T-helper 1 cell treated with Interleukin-12 subunit alpha and Interleukin-12 subunit beta and Interleukin-4 antibody, amounts not matched to agents 30 μg/mL and 1 μg/mL, for 36 hours (primary cell): Measurements from ENCODE around the gene LAMC2.

Experiments used
- H3K27ac Mint-ChIP-seq: one replicate; pipeline ENCODE4 v1.8.0; 2021; ENCODE audit warnings: mild to moderate bottlenecking, mixed read lengths
- H3K27me3 Mint-ChIP-seq: one replicate; pipeline ENCODE4 v1.8.0; 2021; ENCODE audit warnings: low read depth, mixed read lengths
- H3K36me3 Mint-ChIP-seq: one replicate; pipeline ENCODE4 v1.8.0; 2021; ENCODE audit warnings: low read depth, mixed read lengths
- H3K4me1 Mint-ChIP-seq: one replicate; pipeline ENCODE4 v1.8.0; 2021; ENCODE audit warnings: low read depth, mixed read lengths
- H3K4me3 Mint-ChIP-seq: one replicate; pipeline ENCODE4 v1.8.0; 2021; ENCODE audit warnings: mild to moderate bottlenecking, moderate library complexity, mixed read lengths
- H3K9me3 Mint-ChIP-seq: one replicate; pipeline ENCODE4 v1.8.0; 2021; ENCODE audit warnings: mixed read lengths

The LAMC2 gene

DNA sequence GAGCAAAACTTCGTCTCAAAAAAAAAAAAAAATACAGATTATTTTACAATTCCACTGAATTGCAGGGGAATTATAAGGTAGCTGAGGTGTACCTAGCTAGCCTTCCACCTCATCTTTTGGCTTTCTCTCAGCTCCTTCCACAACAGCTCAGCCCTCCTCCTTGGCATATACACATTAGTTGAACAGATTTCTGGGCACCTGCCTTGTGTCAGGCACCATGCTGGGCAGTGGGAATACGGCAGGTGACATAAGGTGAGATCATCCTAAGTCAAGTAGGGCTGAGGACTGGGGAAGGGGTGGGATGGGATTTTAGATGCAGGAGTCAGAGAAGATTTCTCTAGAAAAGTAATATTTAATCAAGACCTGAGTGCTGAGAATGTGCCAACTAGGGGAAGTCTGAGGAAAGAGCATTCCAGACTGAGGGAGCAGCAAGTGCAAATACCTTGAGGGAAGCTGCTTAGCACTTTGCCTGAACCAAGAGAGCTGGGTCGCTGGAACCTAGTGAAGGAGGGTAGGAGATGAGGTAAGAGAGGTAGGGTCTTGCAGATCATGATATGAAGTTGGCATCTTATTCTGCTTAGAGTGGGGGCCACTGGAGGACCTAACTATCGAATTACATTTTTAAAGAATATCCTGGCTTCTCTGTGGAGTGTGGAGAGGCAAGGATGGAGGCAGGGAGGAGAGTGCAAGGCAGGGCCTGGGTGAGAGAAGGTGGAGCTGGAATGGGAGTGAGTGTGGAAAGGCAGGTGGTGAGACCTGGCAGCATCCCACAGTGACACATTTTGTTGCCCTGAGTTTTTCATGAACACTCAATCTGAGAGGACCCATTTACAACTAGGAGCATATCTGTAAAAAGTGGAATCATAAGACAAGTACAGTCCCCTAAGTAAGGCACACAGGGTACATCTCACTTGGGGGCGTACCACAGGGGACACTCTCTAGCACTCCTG, 28.2 kb downstream of the LAMC2 start:
- no peak overlapping the region for H3K4me3 Mint-ChIP-seq

DNA sequence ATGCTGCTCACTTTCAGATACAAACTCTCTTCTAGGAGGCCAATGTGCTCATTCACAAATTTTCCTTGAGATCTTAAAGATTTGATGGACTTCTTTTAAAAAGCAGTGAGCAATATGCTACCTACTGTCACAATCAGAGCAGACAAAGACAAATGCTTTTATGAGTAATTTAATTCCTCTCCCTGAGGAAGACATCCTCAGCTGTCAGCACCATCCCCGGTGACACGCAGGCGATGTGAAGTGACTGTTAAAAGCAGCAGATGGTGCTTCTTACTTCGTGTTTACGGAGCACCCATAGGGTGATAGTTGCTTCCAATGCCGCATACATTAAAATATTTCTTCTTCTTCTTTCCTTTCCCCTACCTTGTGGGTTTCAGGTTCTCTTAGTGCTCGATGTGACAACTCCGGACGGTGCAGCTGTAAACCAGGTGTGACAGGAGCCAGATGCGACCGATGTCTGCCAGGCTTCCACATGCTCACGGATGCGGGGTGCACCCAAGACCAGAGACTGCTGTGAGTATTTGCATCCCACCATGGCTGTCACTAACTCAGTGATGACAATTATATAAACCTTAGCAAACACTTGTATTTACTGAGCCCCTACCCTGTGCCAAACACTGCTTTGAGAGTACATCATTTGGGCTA, 29.1 kb downstream of the LAMC2 start:
- Mint-ChIP-seq H3K4me3 (no peak overlapping the region), H3K4me1 (peaks cover 14% of the 10 kb centered on the region), H3K27me3 (peaks cover 27% of the 10 kb centered on the region), H3K9me3 (no peaks in the 10 kb centered on the region), H3K27ac (no peak overlapping the region), H3K36me3 (no peaks in the 10 kb centered on the region)

More for the DNA sequence above, 28.2 kb downstream of the LAMC2 start:
- H3K36me3 Mint-ChIP-seq = no peaks in the 10 kb centered on the region
- H3K9me3 Mint-ChIP-seq = no peaks in the 10 kb centered on the region
- H3K27me3 Mint-ChIP-seq = peaks cover 27% of the 10 kb centered on the region
- H3K27ac Mint-ChIP-seq = no peak overlapping the region
- peaks cover 9% of the 10 kb centered on the region for H3K4me1 Mint-ChIP-seq

DNA sequence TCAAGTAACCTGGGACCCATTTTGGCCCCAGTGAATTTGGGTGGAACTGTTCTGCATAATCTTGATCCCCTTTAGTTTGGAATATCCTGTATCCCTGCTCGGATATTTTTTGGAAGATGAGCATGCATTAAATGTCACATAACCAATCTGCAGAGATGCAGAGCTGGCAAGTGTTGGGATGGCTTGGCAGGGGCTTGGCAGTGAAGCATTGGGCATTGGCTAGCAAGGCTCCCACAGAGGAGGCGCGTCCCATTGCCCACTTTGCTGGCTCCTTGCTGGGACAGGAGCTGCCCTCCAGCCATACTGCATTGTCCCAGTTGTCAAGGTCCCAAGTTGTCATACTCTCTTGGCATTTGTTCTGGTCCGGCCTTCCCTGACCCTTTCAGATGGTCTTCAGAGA, 29.9 kb downstream of the LAMC2 start:
- H3K27ac Mint-ChIP-seq = no peak overlapping the region

DNA sequence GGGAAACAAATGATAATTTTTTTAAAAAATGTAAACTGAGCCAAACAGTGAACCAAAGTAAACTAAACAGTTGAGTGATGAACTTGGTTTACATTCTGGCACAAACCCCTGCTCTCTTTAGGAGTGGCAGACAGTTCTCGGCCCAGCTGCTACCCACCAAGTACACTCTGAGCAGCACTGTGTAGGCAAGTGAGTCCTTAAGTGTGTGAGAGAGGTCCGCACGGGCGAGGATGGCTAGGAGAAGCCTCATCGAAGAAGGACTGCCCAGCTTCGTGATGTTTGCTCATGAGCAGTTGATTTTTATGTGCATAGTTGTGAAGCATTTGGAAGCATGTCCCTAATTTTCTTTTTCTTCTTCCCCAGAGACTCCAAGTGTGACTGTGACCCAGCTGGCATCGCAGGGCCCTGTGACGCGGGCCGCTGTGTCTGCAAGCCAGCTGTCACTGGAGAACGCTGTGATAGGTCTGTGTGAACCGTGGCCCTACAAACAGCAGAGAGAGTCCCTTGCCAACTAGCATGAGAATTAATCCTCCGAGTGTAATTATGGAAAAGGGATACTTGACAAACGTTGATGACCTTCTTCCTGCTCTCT, 32.1 kb downstream of the LAMC2 start:
- no peaks in the 10 kb centered on the region for H3K36me3 Mint-ChIP-seq

More for the DNA sequence above, 29.9 kb downstream of the LAMC2 start:
- H3K9me3 Mint-ChIP-seq = no peaks in the 10 kb centered on the region
- no peaks in the 10 kb centered on the region for H3K36me3 Mint-ChIP-seq
- H3K27me3 Mint-ChIP-seq = peaks cover 27% of the 10 kb centered on the region
- no peak overlapping the region for H3K4me3 Mint-ChIP-seq
- peaks cover 14% of the 10 kb centered on the region for H3K4me1 Mint-ChIP-seq

DNA sequence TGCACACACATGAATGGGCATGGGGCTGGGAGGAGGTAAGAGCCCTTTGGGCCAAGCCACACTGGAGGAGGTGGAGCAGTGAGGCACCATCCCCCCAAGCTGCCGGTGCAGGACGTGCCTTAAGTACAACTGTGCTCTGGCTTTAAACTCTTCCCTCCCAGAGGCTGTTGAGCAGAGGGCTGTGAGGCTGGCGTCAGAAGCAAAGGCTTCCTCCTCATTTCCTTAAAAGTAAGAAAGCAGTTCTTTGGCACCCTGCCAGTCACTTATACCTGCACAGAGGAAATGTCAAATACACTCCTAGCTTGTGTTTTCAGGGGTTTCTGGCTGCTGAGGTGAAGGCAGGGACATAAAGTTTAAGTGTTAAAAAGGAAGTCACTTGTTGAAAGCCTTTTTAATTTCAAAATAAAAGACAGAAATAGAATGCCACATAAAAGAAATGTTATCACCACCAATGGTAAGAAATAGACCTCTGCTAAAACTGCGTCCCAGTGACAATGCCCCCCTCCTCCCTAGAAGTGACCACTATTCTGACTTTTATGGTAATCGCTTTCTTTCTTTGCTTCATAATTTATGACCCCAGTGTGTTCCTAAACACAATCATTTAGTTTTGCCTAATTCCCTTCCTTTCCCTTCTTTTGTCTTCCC, 33.0 kb downstream of the LAMC2 start:
- Mint-ChIP-seq H3K27ac (no peak overlapping the region), H3K9me3 (no peaks in the 10 kb centered on the region), H3K27me3 (peaks cover 16% of the 10 kb centered on the region), H3K4me3 (no peak overlapping the region), H3K36me3 (no peaks in the 10 kb centered on the region), H3K4me1 (peaks cover 14% of the 10 kb centered on the region)

More for the DNA sequence above, 32.1 kb downstream of the LAMC2 start:
- no peaks in the 10 kb centered on the region for H3K9me3 Mint-ChIP-seq
- no peak overlapping the region for H3K27ac Mint-ChIP-seq
- H3K27me3 Mint-ChIP-seq = peaks cover 17% of the 10 kb centered on the region
- H3K4me1 Mint-ChIP-seq = peaks cover 14% of the 10 kb centered on the region
- H3K4me3 Mint-ChIP-seq = no peak overlapping the region

DNA sequence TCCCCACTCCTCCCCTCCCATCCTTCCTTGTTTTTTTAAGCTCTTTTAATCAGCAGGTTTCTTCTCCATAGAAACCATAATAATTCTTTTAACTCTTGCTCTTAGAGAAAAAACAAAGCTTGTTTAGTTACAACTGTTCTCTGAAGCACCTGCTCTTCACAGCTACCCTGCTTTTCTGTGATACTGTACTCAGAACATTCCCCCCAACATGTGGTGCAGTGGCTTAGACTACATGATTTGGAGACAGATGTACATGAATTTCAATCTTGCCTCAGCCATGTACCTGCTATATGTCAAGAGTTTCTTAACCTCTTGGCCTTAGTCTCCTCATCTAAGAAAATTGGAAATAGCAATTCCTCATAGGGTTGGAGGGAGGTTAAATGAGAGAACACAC, 33.5 kb downstream of the LAMC2 start:
- H3K27ac Mint-ChIP-seq = no peak overlapping the region
- no peaks in the 10 kb centered on the region for H3K36me3 Mint-ChIP-seq
- no peaks in the 10 kb centered on the region for H3K9me3 Mint-ChIP-seq
- peaks cover 11% of the 10 kb centered on the region for H3K27me3 Mint-ChIP-seq
- peaks cover 14% of the 10 kb centered on the region for H3K4me1 Mint-ChIP-seq
- no peak overlapping the region for H3K4me3 Mint-ChIP-seq

DNA sequence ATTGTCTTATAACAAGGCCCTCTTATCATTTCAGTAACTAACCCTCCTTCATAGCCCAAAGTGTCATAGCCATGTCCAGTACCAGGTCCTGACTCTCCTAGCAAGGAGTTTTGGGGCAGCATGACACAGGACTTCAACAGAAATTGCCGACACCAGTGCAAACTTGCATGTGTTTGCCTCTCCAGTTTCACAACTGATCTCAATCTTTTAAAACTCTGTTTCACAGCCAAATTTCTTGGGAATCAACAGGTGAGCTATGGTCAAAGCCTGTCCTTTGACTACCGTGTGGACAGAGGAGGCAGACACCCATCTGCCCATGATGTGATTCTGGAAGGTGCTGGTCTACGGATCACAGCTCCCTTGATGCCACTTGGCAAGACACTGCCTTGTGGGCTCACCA, 36.8 kb downstream of the LAMC2 start:
- no peaks in the 10 kb centered on the region for H3K27me3 Mint-ChIP-seq
- no peak overlapping the region for H3K27ac Mint-ChIP-seq
- H3K9me3 Mint-ChIP-seq = no peaks in the 10 kb centered on the region
- peaks cover 20% of the 10 kb centered on the region for H3K4me1 Mint-ChIP-seq
- H3K4me3 Mint-ChIP-seq = no peak overlapping the region
- H3K36me3 Mint-ChIP-seq = no peaks in the 10 kb centered on the region

DNA sequence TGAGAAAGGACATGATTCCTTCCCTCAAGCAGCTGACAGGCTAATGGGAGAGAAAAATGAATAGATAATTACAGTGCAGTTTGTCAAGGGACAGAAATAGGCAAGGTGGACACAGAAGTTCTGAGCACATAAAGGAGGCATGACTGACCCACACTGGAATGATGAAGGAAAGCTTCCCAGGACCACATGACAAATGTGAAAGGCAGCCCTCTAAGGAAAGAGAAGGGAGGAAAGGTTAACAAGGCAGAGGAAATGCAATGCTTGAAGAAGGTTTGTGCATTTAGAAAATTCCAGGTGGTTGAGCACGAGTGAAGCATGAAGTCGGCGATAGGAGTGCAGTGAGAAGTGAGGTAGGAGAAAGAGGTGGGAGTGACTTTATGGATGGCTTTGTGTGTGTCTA, 37.4 kb downstream of the LAMC2 start:
- Mint-ChIP-seq H3K9me3 (no peaks in the 10 kb centered on the region), H3K27me3 (no peaks in the 10 kb centered on the region), H3K27ac (no peak overlapping the region)

DNA sequence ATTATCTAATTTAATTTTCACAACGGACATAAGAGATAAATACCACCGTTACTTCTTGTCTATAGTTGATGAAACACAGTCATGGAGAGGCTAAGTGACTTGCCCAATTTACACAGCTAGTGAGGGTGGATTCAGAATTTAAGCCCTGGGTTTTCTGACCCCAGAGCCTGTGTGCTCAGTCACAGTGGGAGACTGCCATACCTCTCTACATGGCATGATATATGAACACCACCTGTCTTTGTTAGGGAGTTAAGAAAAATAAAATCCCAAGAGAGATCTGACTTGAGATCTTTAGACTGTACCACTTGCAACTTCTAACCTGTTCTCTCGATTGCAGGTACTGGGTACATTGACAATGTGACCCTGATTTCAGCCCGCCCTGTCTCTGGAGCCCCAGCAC, 40.3 kb downstream of the LAMC2 start:
- Mint-ChIP-seq H3K36me3 (no peaks in the 10 kb centered on the region), H3K4me1 (peaks cover 6% of the 10 kb centered on the region), H3K4me3 (no peak overlapping the region), H3K27ac (no peak overlapping the region), H3K9me3 (no peaks in the 10 kb centered on the region), H3K27me3 (no peaks in the 10 kb centered on the region)

More for the DNA sequence above, 37.4 kb downstream of the LAMC2 start:
- peaks cover 20% of the 10 kb centered on the region for H3K4me1 Mint-ChIP-seq
- no peak overlapping the region for H3K4me3 Mint-ChIP-seq
- H3K36me3 Mint-ChIP-seq = no peaks in the 10 kb centered on the region

DNA sequence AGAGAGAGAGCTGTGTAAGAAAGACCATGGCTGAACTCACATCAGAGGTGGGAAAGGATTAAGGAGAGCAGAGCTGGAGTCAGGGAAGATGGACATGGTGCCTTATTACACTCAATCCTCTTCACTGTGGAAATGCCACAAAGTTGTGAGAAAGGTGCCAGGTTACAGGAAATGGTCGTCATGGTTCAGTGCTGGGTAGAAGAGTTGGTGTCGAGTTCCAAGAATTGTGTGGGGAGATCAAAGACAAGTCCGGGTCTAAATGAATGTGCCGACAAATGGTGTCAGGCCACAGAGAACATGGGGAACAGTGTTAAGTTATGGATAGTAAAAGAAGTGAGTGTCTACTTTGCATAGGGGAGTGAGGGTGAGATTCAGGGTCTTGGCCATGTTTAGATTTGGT, 40.9 kb downstream of the LAMC2 start:
- Mint-ChIP-seq H3K4me3 (no peak overlapping the region), H3K4me1 (peaks cover 6% of the 10 kb centered on the region), H3K36me3 (no peaks in the 10 kb centered on the region), H3K27me3 (no peaks in the 10 kb centered on the region), H3K9me3 (no peaks in the 10 kb centered on the region), H3K27ac (no peak overlapping the region)

DNA sequence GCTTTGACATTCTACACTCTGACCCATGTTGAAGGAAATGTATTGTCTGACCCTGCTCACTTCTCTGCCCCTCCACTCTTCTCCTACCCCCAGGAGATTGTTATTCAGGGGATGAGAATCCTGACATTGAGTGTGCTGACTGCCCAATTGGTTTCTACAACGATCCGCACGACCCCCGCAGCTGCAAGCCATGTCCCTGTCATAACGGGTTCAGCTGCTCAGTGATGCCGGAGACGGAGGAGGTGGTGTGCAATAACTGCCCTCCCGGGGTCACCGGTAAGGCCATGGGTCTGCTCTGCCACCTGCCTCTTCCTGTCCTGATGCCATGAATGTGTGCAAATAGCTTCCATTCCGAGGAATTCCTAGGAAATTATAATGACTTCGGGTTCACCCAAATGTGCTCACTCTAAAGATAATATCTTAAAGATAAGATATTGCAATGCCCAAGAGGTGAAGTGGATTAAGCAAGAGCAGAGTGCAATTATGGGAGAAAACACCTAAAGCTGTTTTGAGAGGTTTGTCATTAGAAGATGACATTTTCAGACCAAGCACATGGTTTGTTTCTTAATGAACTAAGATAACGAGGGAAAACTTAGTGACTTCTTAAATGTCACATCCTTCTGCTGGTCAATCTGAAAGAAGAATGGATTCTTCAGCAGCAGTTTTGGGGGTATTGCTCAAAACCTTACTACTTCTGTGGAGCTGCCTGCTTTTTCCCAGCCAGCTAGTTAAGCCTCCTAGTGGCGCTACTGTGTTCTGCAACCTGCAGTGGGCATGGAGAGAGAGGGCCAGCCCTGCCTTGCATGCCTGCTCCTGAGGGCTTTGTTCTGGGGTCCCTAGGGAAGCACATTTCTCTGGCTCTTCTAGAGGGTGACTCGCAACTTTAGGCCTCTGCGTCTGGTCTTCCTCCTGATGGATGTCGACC, 41.6 kb downstream of the LAMC2 start:
- Mint-ChIP-seq H3K27ac (no peak overlapping the region), H3K9me3 (no peaks in the 10 kb centered on the region), H3K27me3 (no peaks in the 10 kb centered on the region), H3K4me3 (no peak overlapping the region), H3K4me1 (peaks cover 6% of the 10 kb centered on the region), H3K36me3 (no peaks in the 10 kb centered on the region)

DNA sequence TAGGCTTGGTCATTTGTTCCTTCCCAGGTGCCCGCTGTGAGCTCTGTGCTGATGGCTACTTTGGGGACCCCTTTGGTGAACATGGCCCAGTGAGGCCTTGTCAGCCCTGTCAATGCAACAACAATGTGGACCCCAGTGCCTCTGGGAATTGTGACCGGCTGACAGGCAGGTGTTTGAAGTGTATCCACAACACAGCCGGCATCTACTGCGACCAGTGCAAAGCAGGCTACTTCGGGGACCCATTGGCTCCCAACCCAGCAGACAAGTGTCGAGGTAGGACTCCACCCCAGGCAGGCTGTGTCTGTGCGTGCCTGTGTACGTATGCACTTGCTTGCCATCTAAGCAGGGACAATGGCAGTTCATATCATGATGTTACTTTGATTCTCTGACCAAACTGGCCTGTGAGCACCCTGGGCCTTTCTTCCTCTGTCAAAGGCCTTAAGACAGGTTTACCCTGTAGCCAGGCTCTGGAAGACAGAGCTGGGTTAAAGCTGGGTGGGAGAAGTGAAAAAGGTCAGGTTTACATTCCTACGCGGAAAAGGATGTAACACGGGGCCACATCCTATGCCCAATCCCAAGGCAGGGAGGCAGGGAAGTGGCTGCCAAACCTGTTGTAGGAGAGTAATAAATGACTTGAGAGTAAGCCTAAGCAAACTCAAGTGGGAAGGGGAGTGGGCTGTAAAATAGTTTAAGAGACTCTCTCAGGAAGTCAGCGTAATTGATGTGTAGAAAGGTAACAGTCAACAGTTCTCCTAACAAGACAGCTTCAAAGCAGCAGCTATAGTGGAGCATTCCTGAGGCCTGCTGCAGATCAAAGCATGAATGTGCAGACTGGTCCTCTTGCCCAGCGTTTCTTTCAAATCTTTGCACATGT, 42.5 kb downstream of the LAMC2 start:
- Mint-ChIP-seq H3K27ac (no peak overlapping the region), H3K4me1 (peaks cover 6% of the 10 kb centered on the region), H3K27me3 (no peaks in the 10 kb centered on the region), H3K36me3 (no peaks in the 10 kb centered on the region), H3K4me3 (no peak overlapping the region), H3K9me3 (no peaks in the 10 kb centered on the region)

DNA sequence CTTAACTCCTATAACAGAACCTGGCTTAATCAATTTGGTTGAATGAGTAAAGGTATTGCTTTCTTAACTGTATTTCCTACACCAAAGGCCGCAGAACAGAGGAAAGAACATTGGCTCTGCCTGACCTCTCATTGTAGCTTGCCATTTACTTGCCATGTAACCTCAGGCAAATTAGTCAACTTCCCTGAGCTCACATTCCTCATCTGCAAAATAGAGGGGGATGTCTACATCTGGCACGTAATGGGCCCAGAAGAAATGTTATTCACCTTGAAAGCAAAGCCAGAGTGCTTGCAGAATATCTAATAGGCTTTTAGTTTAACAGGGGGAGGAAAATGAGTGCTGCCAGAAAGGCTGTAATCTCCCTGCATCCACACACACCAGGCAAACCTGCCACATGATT, 44.3 kb downstream of the LAMC2 start:
- no peaks in the 10 kb centered on the region for H3K36me3 Mint-ChIP-seq
- no peaks in the 10 kb centered on the region for H3K9me3 Mint-ChIP-seq
- H3K4me3 Mint-ChIP-seq = no peak overlapping the region
- H3K27me3 Mint-ChIP-seq = no peaks in the 10 kb centered on the region
- H3K27ac Mint-ChIP-seq = no peak overlapping the region
- H3K4me1 Mint-ChIP-seq = peaks cover 6% of the 10 kb centered on the region
